Panc1 (cell line): ENCODE results near the gene TP63.

ENCODE experiments used
- CTCF ChIP-seq: fragments of 450-650 bp; IDR thresholded peaks from 2 replicates; pipeline ENCODE4 v1.5.1; 2017; ENCODE audit warnings: mild to moderate bottlenecking
- POLR2AphosphoS5 ChIP-seq: IDR thresholded peaks from 2 replicates; pipeline ENCODE4 v1.6.1; 2012; ENCODE audit warnings: mild to moderate bottlenecking, low read depth, low read length, moderate library complexity
- SIN3A ChIP-seq: IDR thresholded peaks from 2 replicates; pipeline ENCODE4 v1.6.1; 2012; ENCODE audit warnings: low read depth, mild to moderate bottlenecking, low read length, moderate library complexity, borderline replicate concordance; ENCODE audit not compliant: insufficient read depth

- TF ChIP-seq CTCF (no peak), SIN3A (no peak), POLR2AphosphoS5 (no peak)
These were observed 238.0 kb downstream of the TP63 start for GRCh38 chr3:189869165-189869564.
